Right ventricle myocardium inferior (tissue), 1 donor: ENCODE measurements around the gene MED16. TPM values are rescaled to one million over a fixed set of nuclear protein-coding genes. Genes with fewer than 3 reads are reported as not detected.
A peak's percentile ranks its signal among the peaks of the same experiment; 100 is the strongest.

ENCODE experiments used
- ATAC-seq: fragments of 200-7000 bp; cut with Tn5 transposase; one replicate; pipeline ENCODE4 v1.9.1; 2020; ENCODE audit warnings: mild to moderate bottlenecking, moderate library complexity
- DNase-seq: peaks from one replicate; pipeline ENCODE4 v3.0.0; 2021; ENCODE audit errors: missing footprints
- intact Hi-C: fragments of 100-400 bp; cut with DNase I; formaldehyde crosslinking; loops from one replicate; pipeline ENCODE4 v1.11.0; 2022
- total RNA-seq: library from RNA; stranded (reverse); fragmentation: NEBNext Ultra II Directional; extraction: Animal tissue kit (Norgen Biotek cat#: 25700); gene quantifications from one replicate; pipeline ENCODE4 v1.2.1, GENCODE V29; 2021
- donor health status: DM: no; HTN: yes; CAD: no; lungs with severe emphysema.

The MED16 gene
- total RNA-seq, 1 donor from 2014 or later, result 23.5 TPM

- intact Hi-C loops, result loop anchor here (10.0 kb wide), 1 partner anchor 315 kb away; the partner anchor contains the start of genes ATP5F1D and MIDN
- DNase-seq, result no peak
- ATAC-seq, result no peak
Measured at GRCh38 chr19:929203-929890, 36.4 kb upstream of the MED16 start.

- ATAC-seq, result no peak
- intact Hi-C loops, result loop anchor here (10.0 kb wide), 1 partner anchor 316 kb away; the partner anchor contains the start of genes ATP5F1D and MIDN
- no peak for DNase-seq
Measured at GRCh38 chr19:928471-929202, 35.6 kb upstream of the MED16 start.

DNA sequence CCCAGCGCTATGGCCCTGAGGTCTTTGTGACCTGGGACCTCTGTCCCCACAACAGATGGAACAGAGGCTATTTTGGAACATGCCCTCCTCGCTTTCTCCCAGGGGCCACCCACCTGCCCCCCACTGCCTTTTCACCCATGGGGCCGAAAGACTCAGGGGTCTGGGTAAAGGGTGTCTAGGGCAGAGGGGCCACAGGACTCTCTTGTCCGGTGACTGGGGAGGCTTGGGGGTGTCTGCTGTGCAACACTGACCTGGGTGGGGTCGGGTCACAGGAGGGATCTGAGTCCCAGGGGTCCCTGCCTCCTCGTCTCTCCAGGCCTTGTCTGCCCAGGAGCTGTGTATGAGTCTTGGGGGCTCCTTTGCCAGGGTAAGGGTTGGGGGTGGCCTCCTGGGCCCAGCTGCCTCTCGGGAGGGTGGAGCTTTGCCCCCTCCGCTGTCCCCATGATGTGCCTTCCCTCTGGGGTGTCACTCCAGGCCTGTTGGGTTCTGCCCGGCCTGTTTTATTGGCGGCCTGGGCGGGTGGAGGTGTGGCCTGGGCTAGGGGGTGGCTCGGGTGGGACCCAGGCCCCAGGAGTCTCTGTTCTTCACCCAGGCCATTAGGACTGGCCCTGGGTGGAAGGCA, 34.9 kb upstream of the MED16 start:
- ATAC-seq (no peak), DNase-seq (no peak)
- intact Hi-C loops, result loop anchor here (10.0 kb wide), 1 partner anchor 317 kb away; the partner anchor contains the start of genes ATP5F1D and MIDN

DNA sequence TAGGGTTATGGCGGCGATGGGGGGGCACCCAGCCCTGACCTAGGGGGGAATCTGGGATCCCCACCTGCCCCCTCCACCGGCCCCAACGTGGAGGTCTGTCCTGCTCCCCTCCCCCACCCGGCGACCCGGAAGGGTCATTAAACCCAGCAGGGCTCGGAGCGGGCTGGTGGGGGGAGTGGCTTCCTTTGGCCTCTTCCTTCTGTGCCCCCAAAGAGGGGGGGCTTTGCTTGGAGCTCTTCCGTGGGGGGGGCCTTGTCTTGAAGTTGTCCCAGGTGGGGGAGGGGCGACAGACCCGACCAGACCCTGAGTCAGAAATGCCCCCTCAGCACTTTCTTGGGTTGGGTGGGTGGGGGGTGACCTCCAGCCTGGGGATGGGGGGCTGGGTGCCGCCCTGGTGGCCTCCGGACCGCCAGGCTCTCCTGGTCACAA, 34.4 kb upstream of the MED16 start:
- ATAC-seq (no peak), DNase-seq (no peak)

GRCh38 chr19:926589-927350, 33.8 kb upstream of the MED16 start:
- intact Hi-C loops, result loop anchor here (10.0 kb wide), 1 partner anchor 318 kb away; the partner anchor contains the start of genes ATP5F1D and MIDN
- peak; percentile 27 for ATAC-seq
- peak; percentile 91 for DNase-seq

More for the DNA sequence above, 34.4 kb upstream of the MED16 start:
- intact Hi-C loops, result loop anchor here (10.0 kb wide), 1 partner anchor 317 kb away; the partner anchor contains the start of genes ATP5F1D and MIDN

GRCh38 chr19:926323-926588, 33.3 kb upstream of the MED16 start:
- intact Hi-C loops, result loop anchor here (10.0 kb wide), 1 partner anchor 319 kb away; the partner anchor contains the start of genes ATP5F1D and MIDN
- DNase-seq, result no peak

GRCh38 chr19:925526-926322, 32.7 kb upstream of the MED16 start, which contains the start of gene ARID3A:
ARID3A (plus strand) TSS chr19:926035; CDS start chr19:929529, 3,494 bp downstream.
- intact Hi-C loops, result loop anchor here (1.0 to 10.0 kb wide), 2 partner anchors 59 to 319 kb away; partner anchors contain the start of genes ATP5F1D, MIDN and WDR18
- DNase-seq (peak; percentile 93), ATAC-seq (peak; percentile 78)

More at GRCh38 chr19:926323-926588, 33.3 kb upstream of the MED16 start:
- ATAC-seq, result no peak

- ATAC-seq, result peak; percentile 57
Measured at GRCh38 chr19:925087-925525, 32.1 kb upstream of the MED16 start.

DNA sequence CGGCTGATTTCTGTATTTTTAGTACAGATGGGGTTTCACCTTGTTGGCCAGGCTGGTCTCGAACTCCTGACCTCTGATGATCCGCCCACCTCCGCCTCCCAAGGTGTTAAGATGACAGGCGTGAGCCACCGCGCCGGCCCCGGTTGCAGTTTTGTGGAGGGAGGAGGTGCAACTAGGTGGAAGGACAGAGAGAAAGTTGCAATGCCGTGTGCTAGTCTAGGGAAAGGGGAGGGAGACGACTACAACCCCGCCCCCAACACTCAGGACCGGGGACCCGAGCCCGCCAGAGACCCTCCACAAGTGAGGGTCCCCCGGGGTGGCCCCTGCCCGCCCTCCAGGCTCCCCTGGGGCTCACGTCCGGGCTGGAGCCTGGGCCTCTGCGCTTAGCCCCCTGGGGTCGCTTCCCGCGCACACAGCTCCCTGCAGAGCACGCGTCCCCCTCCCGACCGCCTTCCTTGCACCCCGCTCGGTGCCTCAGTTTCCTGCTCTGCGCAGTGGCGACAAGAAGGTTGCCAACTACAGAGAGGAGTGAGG, 31.6 kb upstream of the MED16 start:
- no peak for ATAC-seq
- intact Hi-C loops, result loop anchor here (1.0 to 10.0 kb wide), 2 partner anchors 60 to 320 kb away; partner anchors contain the start of genes ATP5F1D, MIDN and WDR18
- no peak for DNase-seq

More at GRCh38 chr19:925087-925525, 32.1 kb upstream of the MED16 start:
- no peak for DNase-seq
- intact Hi-C loops, result loop anchor here (1.0 to 10.0 kb wide), 2 partner anchors 59 to 320 kb away; partner anchors contain the start of genes ATP5F1D, MIDN and WDR18

DNA sequence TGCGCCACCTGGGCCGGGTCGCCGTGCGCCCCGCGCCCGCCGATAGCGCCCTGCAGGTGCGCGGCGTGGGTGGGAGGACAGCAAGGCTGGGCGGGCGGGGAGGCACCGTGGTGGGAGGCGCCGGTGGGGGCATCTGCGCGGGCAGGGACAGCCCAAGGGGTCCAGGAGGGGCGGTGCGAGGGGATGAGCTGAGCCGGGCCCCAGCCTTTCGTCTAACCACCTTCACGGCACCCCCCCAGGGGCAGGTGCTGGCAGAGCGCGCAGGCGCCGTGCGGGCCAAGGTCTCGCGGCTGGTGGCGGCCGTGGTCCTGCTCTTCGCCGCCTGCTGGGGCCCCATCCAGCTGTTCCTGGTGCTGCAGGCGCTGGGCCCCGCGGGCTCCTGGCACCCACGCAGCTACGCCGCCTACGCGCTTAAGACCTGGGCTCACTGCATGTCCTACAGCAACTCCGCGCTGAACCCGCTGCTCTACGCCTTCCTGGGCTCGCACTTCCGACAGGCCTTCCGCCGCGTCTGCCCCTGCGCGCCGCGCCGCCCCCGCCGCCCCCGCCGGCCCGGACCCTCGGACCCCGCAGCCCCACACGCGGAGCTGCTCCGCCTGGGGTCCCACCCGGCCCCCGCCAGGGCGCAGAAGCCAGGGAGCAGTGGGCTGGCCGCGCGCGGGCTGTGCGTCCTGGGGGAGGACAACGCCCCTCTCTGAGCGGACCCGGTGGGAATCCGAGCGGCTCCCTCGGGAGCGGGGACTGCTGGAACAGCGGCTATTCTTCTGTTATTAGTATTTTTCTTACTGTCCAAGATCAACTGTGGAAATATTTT, 27.3 kb upstream of the MED16 start:
- intact Hi-C loops, result loop anchor here (2.0 to 10.0 kb wide), 2 partner anchors 57 to 325 kb away; partner anchors contain the start of genes ATP5F1D and MIDN
- no peak for ATAC-seq
- no peak for DNase-seq

- ATAC-seq (no peak), DNase-seq (no peak)
- intact Hi-C loops, result loop anchor here (2.0 to 10.0 kb wide), 2 partner anchors 57 to 325 kb away; partner anchors contain the start of genes ATP5F1D and MIDN
Measured at GRCh38 chr19:919199-920050, 26.4 kb upstream of the MED16 start.

DNA sequence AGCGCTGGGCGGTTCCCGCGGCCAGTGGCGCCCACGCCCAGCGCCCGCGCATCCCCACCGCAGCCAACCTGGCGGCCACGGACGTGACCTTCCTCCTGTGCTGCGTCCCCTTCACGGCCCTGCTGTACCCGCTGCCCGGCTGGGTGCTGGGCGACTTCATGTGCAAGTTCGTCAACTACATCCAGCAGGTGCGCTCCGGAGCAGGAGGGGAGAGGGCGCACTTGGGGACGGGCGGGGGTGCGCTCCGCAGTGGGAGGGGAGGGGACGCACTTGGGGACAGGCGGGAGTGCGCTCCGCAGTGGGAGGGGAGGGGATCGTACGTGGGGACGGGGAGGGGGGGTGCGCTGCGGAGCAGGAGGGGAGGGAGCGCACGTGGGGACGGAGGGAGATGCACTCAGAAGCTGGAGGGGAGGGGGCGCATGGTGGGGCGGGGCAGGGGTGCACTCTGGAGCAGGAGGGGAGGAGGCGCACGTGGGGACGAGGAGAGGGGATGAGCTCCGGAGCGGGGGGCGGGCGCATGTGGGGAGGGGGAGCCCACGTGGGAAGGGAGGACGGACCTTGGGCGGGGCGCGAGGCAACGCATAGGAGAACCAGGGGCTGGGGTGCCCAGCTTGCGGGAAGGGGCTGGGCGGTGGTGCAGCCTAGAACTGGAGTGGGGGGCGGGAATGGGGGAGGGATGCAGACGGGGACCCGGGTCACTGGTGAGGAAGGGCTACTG, 25.7 kb upstream of the MED16 start:
- intact Hi-C loops, result no loop called here
- no peak for ATAC-seq

GRCh38 chr19:918152-918437, 25.1 kb upstream of the MED16 start:
- DNase-seq (no peak), ATAC-seq (no peak)
- intact Hi-C loops, result no loop called here

More for the DNA sequence above, 25.7 kb upstream of the MED16 start:
- DNase-seq, result no peak

DNA sequence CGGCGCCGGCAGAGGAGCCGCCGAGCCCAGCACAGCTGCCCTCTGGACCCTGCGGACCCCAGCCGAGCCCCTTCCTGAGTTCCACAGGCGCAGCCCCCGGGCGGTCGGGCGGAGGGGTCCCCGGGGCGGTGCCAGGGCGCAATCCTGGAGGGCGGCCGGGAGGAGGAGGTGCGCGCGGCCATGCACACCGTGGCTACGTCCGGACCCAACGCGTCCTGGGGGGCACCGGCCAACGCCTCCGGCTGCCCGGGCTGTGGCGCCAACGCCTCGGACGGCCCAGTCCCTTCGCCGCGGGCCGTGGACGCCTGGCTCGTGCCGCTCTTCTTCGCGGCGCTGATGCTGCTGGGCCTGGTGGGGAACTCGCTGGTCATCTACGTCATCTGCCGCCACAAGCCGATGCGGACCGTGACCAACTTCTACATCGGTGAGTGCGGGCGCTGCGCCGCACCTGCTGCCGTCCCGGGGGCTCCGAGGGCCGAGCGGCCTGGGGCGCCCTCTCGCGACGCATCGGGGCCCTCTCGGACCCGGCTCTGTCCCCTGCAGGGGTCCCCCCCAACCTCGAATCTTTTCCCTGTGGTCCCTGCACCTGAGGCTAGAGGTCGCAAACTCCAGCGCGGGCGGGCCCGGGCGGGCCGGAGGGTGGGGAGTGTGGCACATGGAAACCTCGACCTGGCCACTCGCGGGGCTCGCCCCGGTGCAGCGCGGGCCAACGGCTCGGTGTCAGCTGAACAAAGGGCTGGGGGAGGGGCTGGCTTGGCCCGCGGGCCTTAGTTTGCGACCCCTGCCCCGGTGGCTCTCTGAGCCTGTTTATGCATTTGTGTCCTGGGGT, 24.6 kb upstream of the MED16 start, which contains the start of gene KISS1R:
Gene KISS1R (plus strand): TSS at position 11 of the 829 bp plus-strand sequence. CDS start 170 bp downstream, at position 181.
- peak; percentile 84 for DNase-seq
- intact Hi-C loops, result no loop called here
- no peak for ATAC-seq
